Activated naive CD4-positive, alpha-beta T cell treated with anti-CD3 and anti-CD28 coated beads, Interleukin-2, amount 50 U/mL, for 72 hours (primary cell): ENCODE measurements around the gene KCNQ1. TPM values are rescaled to one million over a fixed set of nuclear protein-coding genes. Genes with fewer than 3 reads are reported as not detected.

ENCODE experiments used
- ATAC-seq, 2 donors: fragments of 150-1000 bp; cut with Tn5 transposase; 2 replicates each; pipeline ENCODE4 v1.10.0; 2021; ENCODE audit warnings: mild to moderate bottlenecking in 2 of 2, moderate library complexity in 2 of 2
- DNase-seq, 2 donors: peaks; one replicate each; pipeline ENCODE4 v3.0.0; 2021 to 2022; ENCODE audit warnings: low spot score in 2 of 2
- H3K27ac Mint-ChIP-seq, 2 donors: one replicate each; pipeline ENCODE4 v1.8.0; 2022; ENCODE audit warnings: mild to moderate bottlenecking in 2 of 2, mixed read lengths in 2 of 2
- H3K36me3 Mint-ChIP-seq, 2 donors: one replicate each; pipeline ENCODE4 v1.8.0; 2022; ENCODE audit warnings: mixed read lengths in 2 of 2
- H3K9me3 Mint-ChIP-seq, 2 donors: one replicate each; pipeline ENCODE4 v1.8.0; 2022; ENCODE audit warnings: mixed read lengths in 2 of 2
- total RNA-seq, 2 donors: library from RNA; stranded (reverse); gene quantifications; one replicate each; pipeline ENCODE4 v1.2.3, GENCODE V29; 2022

The KCNQ1 gene
- total RNA-seq, 2 donors from 2014 or later, result 12.2 to 19.3 TPM

- no peaks in the 10 kb centered on the region for H3K36me3 Mint-ChIP-seq
- peak; percentile 72 to 76 for ATAC-seq
- peak overlapping the region; percentile 60 for H3K27ac Mint-ChIP-seq
- DNase-seq, result peak; percentile 78 to 79
- no peaks in the 10 kb centered on the region for H3K9me3 Mint-ChIP-seq
These were observed 447.6 kb downstream of the KCNQ1 start for GRCh38 chr11:2892215-2892966.

GRCh38 chr11:2892967-2893528 lies 448.2 kb downstream of the KCNQ1 start:
- Mint-ChIP-seq H3K36me3 (no peaks in the 10 kb centered on the region), H3K9me3 (no peaks in the 10 kb centered on the region), H3K27ac (peak overlapping the region; percentile 60)
- ATAC-seq, result peak; percentile 63 to 65
- peak in 1 of 2 donors; percentile 65 for DNase-seq

- no peaks in the 10 kb centered on the region for H3K36me3 Mint-ChIP-seq
- DNase-seq, result no peak
- H3K27ac Mint-ChIP-seq, result no peak overlapping the region
- ATAC-seq, result no peak
- no peaks in the 10 kb centered on the region for H3K9me3 Mint-ChIP-seq
These were observed 449.1 kb downstream of the KCNQ1 start for GRCh38 chr11:2893935-2894334.

DNA sequence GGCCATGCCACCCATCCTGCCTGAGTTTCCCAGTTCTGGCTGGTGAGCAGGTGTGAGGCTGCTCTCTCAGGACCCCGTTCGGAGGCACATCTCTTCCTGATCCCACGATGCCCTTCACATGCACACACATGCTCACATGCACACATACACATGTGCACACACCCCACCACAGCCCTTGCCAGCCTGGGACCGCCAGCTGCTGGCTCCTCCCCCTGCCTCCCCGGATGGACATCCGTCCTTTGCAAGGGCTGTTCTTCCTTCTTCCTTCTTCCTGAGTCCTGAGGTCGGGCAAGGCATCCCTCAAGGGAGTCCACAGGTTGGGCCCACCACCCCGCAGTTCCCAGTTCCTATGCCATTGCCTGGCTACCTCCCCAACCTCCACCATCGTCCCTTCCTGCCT lies 451.2 kb downstream of the KCNQ1 start:
- DNase-seq (no peak), ATAC-seq (no peak)
- peak overlapping the region in 1 of 2 donors; percentile 21 for H3K27ac Mint-ChIP-seq
- no peaks in the 10 kb centered on the region for H3K36me3 Mint-ChIP-seq
- H3K9me3 Mint-ChIP-seq, result peaks cover 0 to 5% of the 10 kb centered on the region in 2 donors

DNA sequence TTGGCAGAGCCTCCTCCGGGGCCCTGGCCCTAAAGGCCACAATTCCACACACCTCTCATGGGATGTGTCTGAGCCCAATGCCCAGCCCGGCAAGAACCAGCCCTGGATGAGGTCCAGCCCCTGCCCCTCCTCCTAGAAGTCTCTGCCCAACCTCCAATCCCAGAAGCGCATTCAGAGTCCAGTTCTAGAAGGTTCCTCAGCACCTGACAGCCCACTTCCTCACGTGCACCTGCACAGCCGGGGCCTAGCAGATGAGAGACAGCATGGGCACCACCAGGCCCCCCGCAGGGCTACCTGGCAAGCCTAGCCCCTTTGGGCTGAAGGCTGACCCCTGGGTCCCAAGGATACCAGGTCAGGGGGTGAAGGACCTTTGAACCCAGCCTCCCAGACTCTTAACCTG lies 452.2 kb downstream of the KCNQ1 start:
- DNase-seq (no peak), ATAC-seq (no peak)
- H3K9me3 Mint-ChIP-seq, result peaks cover 0 to 5% of the 10 kb centered on the region in 2 donors
- H3K36me3 Mint-ChIP-seq, result no peaks in the 10 kb centered on the region
- H3K27ac Mint-ChIP-seq, result peak overlapping the region in 1 of 2 donors; percentile 21

GRCh38 chr11:2898366-2899079 lies 453.7 kb downstream of the KCNQ1 start:
- peak; percentile 46 to 65 for ATAC-seq
- peak in 1 of 2 donors; percentile 52 for DNase-seq
- Mint-ChIP-seq H3K36me3 (no peaks in the 10 kb centered on the region), H3K9me3 (peaks cover 0 to 5% of the 10 kb centered on the region in 2 donors), H3K27ac (peak overlapping the region in 1 of 2 donors; percentile 74)

Other genes with a start within 250 kb of the KCNQ1 start
- gene ASCL2, start 174.4 kb upstream of the KCNQ1 start, total RNA-seq, result 1 to 10 TPM in 1 of 2 donors, not detected in 1; 8.7 TPM
- gene C11orf21, start 143.1 kb upstream of the KCNQ1 start, total RNA-seq, result 10 to 100 TPM in 1 of 2 donors, 1 to 10 TPM in 1; 7.8 to 10.2 TPM
- gene TSPAN32, start 143.0 kb upstream of the KCNQ1 start, total RNA-seq, result 1 to 10 TPM; 5.6 to 7.6 TPM
- gene CD81, start 67.7 kb upstream of the KCNQ1 start, total RNA-seq, result 100 to 1,000 TPM; 107 to 142 TPM
- 10 to 100 TPM; 31.8 to 38.7 TPM for gene TSSC4, start 44.3 kb upstream of the KCNQ1 start, total RNA-seq
- gene TRPM5, start 494 bp upstream of the KCNQ1 start, total RNA-seq, result not detected